ENCODE measurements around the gene MORN1. TPM values are rescaled to one million over a fixed set of nuclear protein-coding genes. Genes with fewer than 3 reads are reported as not detected.

Gene MORN1
- polyA plus RNA-seq, 1 donor from 2014 or later = 10.9 TPM

- H3K27ac ChIP-seq (ENCODE audit: low read length) = no peak overlapping the region
- H2AFZ ChIP-seq (ENCODE audit: low read depth, low read length) = no peak overlapping the region
- no peak overlapping the region for H3K4me3 ChIP-seq (ENCODE audit: low read length)
- no peak overlapping the region for H3K9ac ChIP-seq (ENCODE audit: low read length)
- H3K36me3 ChIP-seq (ENCODE audit: insufficient read depth, low read length) = no peaks in the 10 kb centered on the region
- H3F3A ChIP-seq (ENCODE audit: insufficient read depth, low read length, poor library complexity, severe bottlenecking) = no peaks in the 10 kb centered on the region
- H4K20me1 ChIP-seq (ENCODE audit: insufficient read depth) = no peaks in the 10 kb centered on the region
- H3K4me2 ChIP-seq (ENCODE audit: low read length) = no peak overlapping the region
- H3K79me2 ChIP-seq (replicated peaks; ENCODE audit: insufficient read depth, low read length) = no peaks in the 10 kb centered on the region
- H3K27me3 ChIP-seq (ENCODE audit: insufficient read depth, low read depth, low read length) = no peaks in the 10 kb centered on the region
- no peaks in the 10 kb centered on the region for H3K9me2 ChIP-seq (ENCODE audit: insufficient read depth, low read length)
- TF ChIP-seq MXI1 (conservative IDR thresholded peaks at IDR 0.05; ENCODE audit: poor library complexity, severe bottlenecking) (no peak), RAD21 (conservative IDR thresholded peaks at IDR 0.05) (no peak), EZH2 (IDR thresholded peaks at IDR 0.05; ENCODE audit: borderline replicate concordance, insufficient read depth, low read length, poor library complexity, severe bottlenecking) (no peak), SMC3 (conservative IDR thresholded peaks at IDR 0.05; ENCODE audit: poor library complexity) (no peak), REST (IDR thresholded peaks at IDR 0.05; ENCODE audit: borderline replicate concordance) (no peak), TAF1 (IDR thresholded peaks at IDR 0.05; ENCODE audit: low read depth) (no peak), CTCF (IDR thresholded peaks at IDR 0.05; ENCODE audit: poor library complexity, severe bottlenecking) (no peak), EP300 (conservative IDR thresholded peaks at IDR 0.05; ENCODE audit: poor library complexity, severe bottlenecking) (no peak), POLR2AphosphoS5 (IDR thresholded peaks at IDR 0.05) (no peak)
- no peaks in the 10 kb centered on the region for H3K9me3 ChIP-seq (ENCODE audit: low read length)
Measured at GRCh38 chr1:2417833-2418225, 26.5 kb upstream of the MORN1 start.

GRCh38 chr1:2417083-2417832 is 25.9 kb upstream of the MORN1 start:
- Histone ChIP-seq H3K4me3 (ENCODE audit: low read length) (no peak overlapping the region), H3K9ac (ENCODE audit: low read length) (no peak overlapping the region)

More at GRCh38 chr1:2417083-2417832, 25.9 kb upstream of the MORN1 start:
- Histone ChIP-seq H3K79me2 (replicated peaks; ENCODE audit: insufficient read depth, low read length) (no peaks in the 10 kb centered on the region), H3K27ac (ENCODE audit: low read length) (no peak overlapping the region), H3K36me3 (ENCODE audit: insufficient read depth, low read length) (no peaks in the 10 kb centered on the region), H4K20me1 (ENCODE audit: insufficient read depth) (no peaks in the 10 kb centered on the region), H3K27me3 (ENCODE audit: insufficient read depth, low read depth, low read length) (no peaks in the 10 kb centered on the region), H3K4me2 (ENCODE audit: low read length) (no peak overlapping the region), H3K9me3 (ENCODE audit: low read length) (no peaks in the 10 kb centered on the region), H3F3A (ENCODE audit: insufficient read depth, low read length, poor library complexity, severe bottlenecking) (no peaks in the 10 kb centered on the region), H2AFZ (ENCODE audit: low read depth, low read length) (no peak overlapping the region), H3K9me2 (ENCODE audit: insufficient read depth, low read length) (no peaks in the 10 kb centered on the region)
- TF ChIP-seq EZH2 (IDR thresholded peaks at IDR 0.05; ENCODE audit: borderline replicate concordance, insufficient read depth, low read length, poor library complexity, severe bottlenecking) (no peak), TAF1 (IDR thresholded peaks at IDR 0.05; ENCODE audit: low read depth) (no peak), EP300 (conservative IDR thresholded peaks at IDR 0.05; ENCODE audit: poor library complexity, severe bottlenecking) (no peak), SMC3 (conservative IDR thresholded peaks at IDR 0.05; ENCODE audit: poor library complexity) (no peak), CTCF (IDR thresholded peaks at IDR 0.05; ENCODE audit: poor library complexity, severe bottlenecking) (no peak), MXI1 (conservative IDR thresholded peaks at IDR 0.05; ENCODE audit: poor library complexity, severe bottlenecking) (no peak), POLR2AphosphoS5 (IDR thresholded peaks at IDR 0.05) (no peak), RAD21 (conservative IDR thresholded peaks at IDR 0.05) (no peak), REST (IDR thresholded peaks at IDR 0.05; ENCODE audit: borderline replicate concordance) (no peak)

Data from neural cell (in vitro differentiated cells).